Measurements from ENCODE around the gene KCNK7. TPM values are rescaled to one million over a fixed set of nuclear protein-coding genes. Genes with fewer than 3 reads are reported as not detected.
A peak's percentile ranks its signal among the peaks of the same experiment; 100 is the strongest.

The KCNK7 gene
- total and polyA plus RNA-seq, 2 experiments from 2014 or later, result 0.60 TPM; not detected in 1

- no peak for TF ChIP-seq REST (IDR thresholded peaks at IDR 0.05; ENCODE audit: unreplicated experiment)
- TF ChIP-seq NANOG (IDR thresholded peaks at IDR 0.05; ENCODE audit: borderline replicate concordance), result no peak
- no peak for TF ChIP-seq ETS1 (IDR thresholded peaks at IDR 0.05)
Measured at GRCh38 chr11:65554057-65554818, 41.4 kb downstream of the KCNK7 start (continued).

GRCh38 chr11:65553301-65554001 lies 42.1 kb downstream of the KCNK7 start:
- Mint-ChIP-seq H3K4me1 (peaks cover 51% of the 10 kb centered on the region), H3K27ac (no peak overlapping the region), H3K9me3 (no peaks in the 10 kb centered on the region), H3K36me3 (ENCODE audit: low read depth) (no peaks in the 10 kb centered on the region; the same call in 2 of the 3 replicates), H3K27me3 (ENCODE audit: insufficient read depth, low read depth, poor library complexity) (peaks cover 41% of the 10 kb centered on the region), H3K4me3 (peak overlapping the region; percentile 57; the same call in 2 of the 3 replicates)
- H3K79me2 ChIP-seq (replicated peaks; ENCODE audit: insufficient read depth), result no peaks in the 10 kb centered on the region
- peak overlapping the region; percentile 90 for H3K4me2 ChIP-seq
- no peaks in the 10 kb centered on the region; the same call in 1 of the 2 replicates for H4K20me1 ChIP-seq (replicated peaks; ENCODE audit: insufficient read depth)
- H3K27ac ChIP-seq (ENCODE audit: low read depth), result no peak overlapping the region
- peak overlapping the region; percentile 84 for H2AFZ ChIP-seq
- ATAC-seq (peak; percentile 41), DNase-seq (ENCODE audit: low spot score) (peak; percentile 85)
- H3F3A ChIP-seq (replicated peaks; ENCODE audit: low read depth), result peaks cover 27% of the 10 kb centered on the region; the same call in 1 of the 2 replicates
- no peaks in the 10 kb centered on the region for H3K9me2 ChIP-seq (ENCODE audit: insufficient read depth)
- H3K36me3 ChIP-seq (ENCODE audit: insufficient read depth), result no peaks in the 10 kb centered on the region
- peaks cover 24% of the 10 kb centered on the region; the same call in 1 of the 2 replicates for H3K4me1 ChIP-seq (ENCODE audit: insufficient read depth)
- peaks cover 66% of the 10 kb centered on the region for H3K27me3 ChIP-seq (ENCODE audit: insufficient read depth)
- TF ChIP-seq STAT1 (IDR thresholded peaks at IDR 0.05; ENCODE audit: unreplicated experiment) (no peak), POLR2AphosphoS5 (IDR thresholded peaks at IDR 0.05; ENCODE audit: low read depth) (peak; percentile 76)
- H3K4me3 ChIP-seq, result peak overlapping the region; percentile 71

Measured in GM23338 (cell line).